ENCODE data around the gene RBPJ. TPM values are rescaled to one million over a fixed set of nuclear protein-coding genes. Genes with fewer than 3 reads are reported as not detected.
"Not testable (repeated sequence)": the region's sequence is repeated elsewhere in the genome, so short reads cannot be mapped to it uniquely, and the experiment has no call there.

The RBPJ gene
- polyA plus RNA-seq, 3 donors: 70.1 to 80.4 (median 74.2) TPM

DNA sequence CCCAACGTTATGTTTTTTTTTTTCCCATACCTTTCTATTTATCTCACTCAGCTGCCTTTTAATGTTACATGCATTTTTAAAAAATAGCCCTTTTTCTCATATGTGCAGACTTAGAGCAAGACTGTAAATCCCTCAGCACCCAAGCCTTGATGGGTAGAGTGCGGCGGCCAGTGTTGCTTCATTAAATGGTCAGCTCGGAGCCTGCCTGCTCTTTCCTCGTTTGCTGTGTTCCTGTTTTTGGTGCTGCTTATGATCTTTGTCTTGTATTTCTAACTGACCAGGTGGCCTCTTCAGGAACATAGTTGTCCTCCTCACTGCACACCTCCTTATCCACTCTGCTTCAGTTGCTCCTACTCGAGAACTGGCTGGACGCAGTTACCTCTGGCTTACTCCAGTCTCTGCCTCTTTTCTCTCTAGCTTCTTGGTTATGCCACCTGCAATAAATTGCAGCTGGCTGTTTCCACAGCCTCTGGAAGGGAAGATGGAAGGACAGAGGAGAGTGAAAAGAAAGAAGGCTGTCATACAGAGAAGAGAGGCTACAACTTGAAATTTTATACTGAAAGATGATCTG, 10.7 kb downstream of the RBPJ start:
- no peak for DNase-seq (ENCODE audit: low read depth in 3 of 3, low spot score in 2 of 3)

DNA sequence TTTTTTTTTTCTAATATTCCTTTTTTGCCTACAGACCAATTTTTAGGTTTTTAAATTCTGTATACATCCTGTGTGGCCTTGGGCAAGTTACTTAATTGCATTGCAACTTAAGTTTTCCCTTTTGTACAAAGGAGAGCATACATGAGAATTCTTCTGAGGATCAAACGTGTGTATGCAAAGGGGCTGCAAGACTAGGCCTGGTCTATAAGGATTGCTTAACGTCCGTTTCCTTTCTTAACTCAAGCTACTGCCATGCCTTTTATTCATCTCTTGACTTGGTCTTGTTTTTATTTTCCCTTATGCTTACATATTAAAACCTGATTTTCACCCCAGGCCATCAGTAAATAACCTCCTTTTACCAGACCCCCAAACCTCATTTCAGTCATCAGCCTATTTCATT, 13.6 kb downstream of the RBPJ start:
- no peak for DNase-seq (ENCODE audit: low read depth in 3 of 3, low spot score in 2 of 3)

DNA sequence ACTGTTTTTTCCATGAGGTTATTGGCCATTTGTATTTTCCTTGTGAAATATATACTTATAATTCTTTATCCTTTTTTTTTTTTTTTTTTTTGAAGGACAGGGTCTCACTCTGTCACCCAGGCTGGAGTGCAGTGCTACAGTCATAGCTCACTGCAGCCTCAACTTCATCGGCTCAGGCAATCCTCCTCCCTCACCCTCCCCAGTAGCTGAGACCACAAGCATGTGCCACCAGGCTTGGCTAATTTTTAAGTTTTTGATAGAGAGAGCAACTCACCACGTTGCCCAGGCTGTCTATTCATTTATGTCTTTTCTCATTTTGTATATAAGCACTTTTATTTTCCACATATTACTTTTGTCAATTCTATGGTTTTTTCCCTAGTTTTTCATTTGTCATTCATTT, 16.8 kb downstream of the RBPJ start:
- DNase-seq (ENCODE audit: low read depth in 3 of 3, low spot score in 2 of 3): no peak

DNA sequence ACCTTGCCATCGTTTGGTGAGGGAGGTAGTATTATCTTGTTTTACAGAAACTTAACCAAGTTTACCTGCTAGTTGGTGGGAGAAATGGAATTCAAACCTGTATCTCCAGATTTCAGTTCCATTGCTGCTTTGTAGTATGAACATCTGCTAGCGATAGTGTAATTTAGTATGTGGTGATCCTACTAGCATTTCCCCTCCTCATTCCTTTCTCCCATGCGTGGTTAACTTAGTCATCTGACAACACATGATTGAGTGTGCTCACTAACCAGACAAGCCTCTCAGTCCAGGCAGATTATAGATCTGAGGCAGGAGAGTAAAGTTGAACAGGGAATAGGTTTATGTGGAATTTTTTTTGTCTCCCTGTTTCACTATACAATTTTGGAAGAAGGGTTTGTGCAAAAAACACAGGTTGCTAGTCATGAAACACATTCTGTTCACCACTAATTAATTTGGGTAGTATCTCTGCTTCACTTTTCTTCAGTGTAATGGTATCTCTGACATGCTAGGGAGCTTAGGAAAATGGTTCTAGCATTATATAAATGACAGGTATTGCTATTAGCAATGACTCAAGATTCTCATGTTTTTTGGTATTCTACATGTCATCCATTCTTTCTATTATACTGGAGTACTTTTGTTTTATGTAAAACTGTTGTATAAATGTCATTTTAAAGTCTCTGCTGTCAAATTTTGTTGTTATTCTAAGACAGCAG, 21.7 kb downstream of the RBPJ start:
- no peak for DNase-seq (ENCODE audit: low read depth in 3 of 3, low spot score in 2 of 3)

DNA sequence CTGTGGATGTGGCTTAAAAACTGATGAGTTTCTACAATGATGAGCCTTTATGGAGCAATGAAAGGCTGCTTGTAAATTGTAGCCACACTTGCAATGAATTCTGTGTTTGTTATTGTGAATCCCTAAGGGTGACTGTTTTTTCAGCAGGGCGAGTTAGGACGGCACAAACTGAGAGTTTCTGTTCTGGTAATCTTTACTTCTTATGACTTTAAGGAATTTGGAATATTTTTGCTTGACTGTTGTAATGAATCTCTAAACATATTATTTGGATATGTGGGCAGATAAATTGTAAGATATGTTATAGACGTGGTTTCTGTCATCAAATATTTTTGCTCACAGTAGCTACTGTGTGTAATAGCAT, 22.2 kb downstream of the RBPJ start:
- no peak for DNase-seq (ENCODE audit: low read depth in 3 of 3, low spot score in 2 of 3)

DNA sequence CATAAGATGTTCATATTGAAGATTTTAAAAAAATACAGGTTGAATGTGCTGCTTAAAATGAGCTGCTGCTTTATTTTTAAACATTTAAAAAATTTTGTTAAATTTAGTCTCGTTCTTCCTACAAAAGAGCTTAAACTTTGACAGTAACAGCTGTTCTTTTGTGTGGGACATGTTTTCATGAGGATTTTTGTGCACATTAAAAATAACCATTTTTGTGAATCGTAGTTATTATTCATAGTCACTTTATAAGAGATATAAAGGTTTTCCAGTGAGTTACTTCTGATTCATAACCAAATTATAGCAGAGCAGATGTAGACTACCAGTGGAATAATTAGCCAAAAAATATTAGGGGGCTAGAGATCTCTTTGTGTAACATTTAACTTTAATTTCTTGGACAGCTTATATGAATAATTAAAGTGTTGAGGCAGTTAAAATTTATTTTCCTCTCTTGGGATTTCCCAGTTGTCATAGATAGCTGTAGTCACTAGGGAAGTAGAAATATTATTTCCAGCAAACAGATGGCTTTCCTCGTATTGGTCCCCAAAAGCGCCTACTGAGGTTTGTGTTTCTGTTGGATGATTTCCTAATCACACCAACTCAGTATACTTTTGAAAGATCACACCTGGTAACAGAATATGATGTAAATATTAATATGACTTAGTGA, 24.2 kb downstream of the RBPJ start:
- no peak for DNase-seq (ENCODE audit: low read depth in 3 of 3, low spot score in 2 of 3)

DNA sequence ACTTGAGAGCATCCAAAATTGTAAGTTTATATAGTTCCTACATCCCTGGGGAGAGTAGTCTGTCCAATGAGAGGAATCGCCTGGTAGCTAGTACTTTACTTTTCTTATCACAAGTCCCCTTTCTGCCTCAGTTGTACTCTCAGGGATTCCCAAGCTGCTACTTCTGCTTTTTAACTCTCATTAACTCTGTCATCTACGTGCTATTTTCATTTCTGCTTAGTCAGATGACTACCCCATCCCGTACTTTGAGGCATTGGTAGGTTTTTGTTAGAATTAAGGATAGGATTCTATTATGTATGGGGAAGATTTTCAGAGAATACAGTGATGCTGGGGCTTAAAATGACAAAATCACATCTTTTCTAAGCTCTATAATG, 24.7 kb downstream of the RBPJ start:
- no peak for DNase-seq (ENCODE audit: low read depth in 3 of 3, low spot score in 2 of 3)

DNA sequence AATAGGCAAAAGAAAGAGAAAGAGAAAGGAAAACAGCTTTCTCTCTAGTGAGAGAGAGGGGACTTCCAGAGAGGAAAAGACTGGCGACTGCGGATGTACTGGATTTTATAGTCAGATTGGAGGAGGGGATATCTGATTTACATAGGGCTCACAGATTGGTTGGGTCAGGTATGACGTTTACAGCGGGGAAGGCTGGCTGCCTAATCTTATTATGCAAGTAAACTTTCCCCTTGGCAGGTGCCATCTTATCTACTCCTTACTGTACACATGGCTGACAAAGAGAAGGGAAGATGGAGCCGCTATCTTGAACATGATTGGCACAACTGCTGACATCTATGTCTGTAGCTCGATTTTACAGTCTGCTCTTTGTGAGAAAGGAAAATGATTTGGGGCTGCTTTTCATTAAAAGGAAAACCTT, 25.4 kb downstream of the RBPJ start:
- DNase-seq (ENCODE audit: low read depth in 3 of 3, low spot score in 2 of 3): no peak

DNA sequence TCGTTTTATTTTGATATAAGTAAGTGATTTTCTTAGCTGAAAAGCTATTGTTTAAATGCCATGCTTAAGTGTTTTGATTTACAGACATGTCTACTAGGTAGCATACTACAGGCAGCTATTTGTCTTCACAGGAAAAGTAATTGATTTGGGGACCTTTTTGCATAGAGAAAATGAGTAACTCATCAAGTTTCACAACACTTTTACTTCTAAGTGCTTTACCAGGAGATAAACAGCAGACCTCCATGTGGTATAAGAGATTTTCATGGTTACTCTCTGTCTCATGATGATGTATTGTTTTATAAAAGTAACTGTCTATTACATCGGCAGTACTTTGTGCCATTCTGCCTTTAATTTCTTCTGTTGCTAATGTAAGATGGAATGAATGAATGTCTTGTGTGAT, 28.7 kb downstream of the RBPJ start:
- DNase-seq (ENCODE audit: low read depth in 3 of 3, low spot score in 2 of 3): no peak

DNA sequence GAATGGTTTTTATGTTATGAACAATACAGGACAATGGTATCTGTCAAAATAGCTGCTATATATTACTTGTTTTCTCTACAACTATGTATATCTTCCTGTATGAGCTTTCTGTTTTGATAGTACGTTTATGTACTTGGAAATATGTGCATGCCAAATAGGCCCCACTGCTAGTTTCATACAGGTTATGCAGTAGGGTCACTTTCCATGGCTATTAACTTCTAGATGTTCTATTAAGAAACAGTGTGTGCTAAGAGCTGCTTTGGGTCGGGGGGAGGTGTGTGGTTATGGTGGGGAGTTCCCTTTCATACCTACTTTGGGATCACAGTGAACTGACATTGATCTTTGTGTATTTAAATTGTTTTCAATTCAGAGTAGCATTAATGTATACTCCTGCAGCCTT, 30.9 kb downstream of the RBPJ start:
- no peak for DNase-seq (ENCODE audit: low read depth in 3 of 3, low spot score in 2 of 3)

DNA sequence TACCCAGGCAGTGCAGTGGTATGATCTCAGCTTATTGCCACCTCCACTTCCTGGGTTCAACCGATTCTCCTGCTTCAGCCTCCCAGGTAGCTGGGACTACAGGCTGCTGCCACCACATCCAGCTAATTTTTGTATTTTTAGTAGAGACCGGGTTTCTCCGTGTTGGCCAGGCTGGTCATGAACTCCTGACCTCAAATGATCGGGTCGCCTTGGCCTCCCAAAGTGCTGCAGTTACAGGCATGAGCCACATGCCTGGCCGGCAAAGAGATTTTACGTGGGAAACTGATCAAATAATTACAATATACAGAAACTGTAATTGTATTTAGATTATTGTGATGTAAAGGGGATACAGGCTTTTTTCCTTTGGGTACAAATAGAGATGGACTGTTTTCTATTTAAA, 33.7 kb downstream of the RBPJ start:
- no peak for DNase-seq (ENCODE audit: low read depth in 3 of 3, low spot score in 2 of 3)

DNA sequence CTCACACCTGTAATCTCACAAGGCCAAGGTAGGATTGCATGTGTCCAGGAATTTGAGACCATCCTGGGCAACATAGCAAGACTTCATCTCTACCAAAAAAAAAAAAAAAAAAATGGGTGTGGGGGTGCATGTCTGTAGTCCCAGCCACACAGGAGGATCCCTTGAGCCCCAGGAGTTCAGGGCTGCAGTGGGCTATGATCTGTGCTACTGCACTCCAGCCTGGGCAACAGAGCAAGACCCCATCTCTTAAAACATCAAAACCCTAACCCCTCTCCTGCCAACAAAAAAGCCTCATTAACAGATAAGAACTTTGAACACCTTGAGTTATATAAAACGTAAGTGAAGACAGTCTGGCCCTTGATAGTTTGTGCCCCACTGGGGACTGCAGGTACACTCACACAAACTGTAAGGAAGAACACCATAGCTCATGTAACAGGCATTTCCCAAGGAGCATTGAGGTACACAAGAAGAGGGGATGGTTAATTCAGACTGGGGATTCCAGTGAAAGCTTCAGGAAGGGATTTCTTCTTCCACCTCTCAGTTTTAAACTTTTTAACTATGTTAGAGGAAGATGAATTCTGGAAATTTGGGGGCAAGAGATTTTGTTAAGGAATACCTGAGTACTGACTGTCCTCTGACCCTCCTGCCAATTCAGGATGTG, 34.7 kb downstream of the RBPJ start:
- no peak for DNase-seq (ENCODE audit: low read depth in 3 of 3, low spot score in 2 of 3)

DNA sequence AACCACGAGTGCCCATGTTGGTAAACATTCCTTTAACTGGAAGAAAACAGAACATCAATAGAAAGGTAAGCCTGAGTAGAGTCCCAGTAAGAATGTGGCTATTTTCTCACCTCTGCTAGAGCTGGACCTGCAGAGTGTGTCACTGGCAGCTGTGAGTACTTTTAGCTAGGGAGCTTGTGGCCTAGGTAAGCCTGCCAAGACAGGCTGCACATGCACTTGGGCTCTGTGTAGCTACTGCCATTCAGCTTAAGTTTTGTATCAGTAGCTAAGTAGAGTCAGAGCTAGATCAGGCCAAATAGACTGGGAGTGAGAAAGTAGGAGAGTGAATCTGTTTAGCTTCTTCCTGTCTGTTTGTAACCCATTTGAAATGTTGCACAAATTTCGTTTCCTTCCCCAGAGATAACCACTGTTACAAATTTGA, 35.3 kb downstream of the RBPJ start:
- DNase-seq (ENCODE audit: low read depth in 3 of 3, low spot score in 2 of 3): no peak

DNA sequence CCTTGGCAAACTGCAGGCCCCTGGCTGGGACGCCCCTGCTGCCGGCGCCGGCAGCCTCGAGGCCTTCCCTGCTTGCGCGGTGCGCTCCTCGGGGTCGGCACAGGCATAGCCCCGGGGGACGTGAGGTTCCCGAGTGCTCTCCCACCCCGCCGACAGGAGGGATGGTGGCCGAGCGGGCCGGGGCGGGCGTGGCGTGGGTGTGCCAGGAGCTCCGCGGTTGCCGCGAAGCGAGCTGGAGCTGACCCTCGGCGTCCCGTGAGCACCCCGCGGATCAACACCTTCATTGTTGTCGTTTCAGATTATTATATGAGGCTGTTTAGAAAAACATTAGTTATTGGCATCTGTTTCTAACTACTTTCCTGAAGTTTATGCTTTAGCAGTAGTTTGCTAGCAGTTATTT, 38.7 kb downstream of the RBPJ start:
- not testable (repeated sequence) for DNase-seq (ENCODE audit: low read depth in 3 of 3, low spot score in 2 of 3)

DNA sequence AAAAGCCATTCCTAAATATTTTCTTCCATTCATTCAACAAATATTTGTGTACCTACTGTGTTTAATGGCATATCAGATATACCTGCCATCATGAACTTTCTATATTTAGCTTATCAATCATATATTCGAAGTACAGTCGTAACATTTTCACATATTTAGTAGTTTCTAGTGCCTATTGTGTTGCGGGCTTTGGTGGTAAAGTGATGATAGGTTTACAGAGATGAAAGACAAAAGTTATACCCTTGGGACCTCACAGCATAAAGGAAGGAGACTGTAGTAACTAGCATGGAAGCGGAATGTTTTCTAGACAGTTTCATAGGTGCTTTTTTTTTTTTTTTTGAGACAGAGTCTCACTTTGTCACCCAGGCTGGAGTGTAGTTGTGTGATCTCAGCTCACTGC, 39.5 kb downstream of the RBPJ start:
- DNase-seq (ENCODE audit: low read depth in 3 of 3, low spot score in 2 of 3): no peak

DNA sequence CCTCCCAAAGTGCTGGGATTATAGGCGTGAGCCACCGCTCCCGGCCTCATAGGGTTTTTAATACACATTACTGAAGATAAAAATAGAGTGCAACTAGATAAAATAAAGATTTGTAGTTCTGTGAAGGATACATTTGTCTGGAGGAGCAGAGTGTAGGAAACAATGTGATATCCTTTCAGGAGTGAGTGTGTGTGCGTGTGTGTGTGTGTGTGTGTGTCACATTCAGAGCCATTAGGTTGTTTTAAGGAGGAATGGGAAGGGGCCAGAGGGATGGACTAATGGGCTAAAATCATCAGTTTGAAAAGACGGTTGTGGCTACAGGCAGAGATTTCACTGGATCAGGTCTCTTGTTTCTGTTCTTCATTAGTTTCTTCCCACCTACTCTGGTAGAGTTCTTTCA, 40.0 kb downstream of the RBPJ start:
- no peak for DNase-seq (ENCODE audit: low read depth in 3 of 3, low spot score in 2 of 3)

DNA sequence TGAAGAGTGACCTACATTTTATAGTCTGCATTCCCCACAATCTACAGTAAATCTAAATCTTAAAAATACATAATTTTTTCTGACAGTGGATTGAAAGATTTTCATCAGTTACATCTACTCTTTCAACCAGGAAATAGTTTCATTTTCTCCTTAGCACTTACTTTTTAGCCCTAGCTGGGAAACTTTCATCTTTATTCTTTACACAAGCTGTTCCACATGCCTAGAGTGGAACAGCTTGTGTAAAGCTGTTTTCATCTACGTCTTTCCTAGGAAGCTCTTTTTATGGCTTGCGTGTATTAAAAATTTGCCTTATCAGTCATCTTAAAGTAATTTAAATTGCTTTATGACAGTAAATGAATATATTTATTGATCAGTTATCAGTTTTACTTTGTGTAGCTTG, 40.5 kb downstream of the RBPJ start:
- no peak for DNase-seq (ENCODE audit: low read depth in 3 of 3, low spot score in 2 of 3)

DNA sequence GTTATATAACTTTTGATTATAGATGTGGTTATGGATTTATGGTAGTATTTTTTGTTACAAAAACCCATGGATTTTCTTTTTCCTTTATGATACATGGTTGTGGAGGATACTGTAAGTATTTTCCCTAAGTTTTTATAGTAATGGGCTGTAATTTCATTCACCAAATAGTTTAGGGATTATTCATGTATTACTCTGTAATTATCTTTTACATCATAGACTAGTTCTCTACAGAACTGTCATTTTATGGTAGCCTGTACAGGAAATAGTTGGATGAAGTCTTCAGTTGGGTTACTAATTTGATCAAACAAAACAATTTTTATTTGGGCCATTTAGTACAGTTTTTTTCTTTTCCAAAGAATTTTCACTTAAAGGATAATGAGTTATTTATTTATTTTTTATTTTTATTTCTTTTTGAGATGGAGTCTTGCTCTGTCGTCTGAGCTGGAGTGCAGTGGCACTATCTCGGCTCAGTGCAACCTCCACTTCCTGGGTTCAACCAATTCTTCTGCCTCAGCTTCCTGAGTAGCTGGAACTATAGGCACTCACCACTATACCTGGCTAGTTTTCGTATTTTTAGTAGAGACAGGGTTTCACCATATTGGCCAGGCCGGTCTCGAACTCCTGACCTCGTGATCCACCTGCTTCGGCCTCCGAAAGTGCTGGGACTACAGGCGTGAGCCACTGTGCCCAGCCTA, 42.1 kb downstream of the RBPJ start:
- DNase-seq (ENCODE audit: low read depth in 3 of 3, low spot score in 2 of 3): no peak

DNA sequence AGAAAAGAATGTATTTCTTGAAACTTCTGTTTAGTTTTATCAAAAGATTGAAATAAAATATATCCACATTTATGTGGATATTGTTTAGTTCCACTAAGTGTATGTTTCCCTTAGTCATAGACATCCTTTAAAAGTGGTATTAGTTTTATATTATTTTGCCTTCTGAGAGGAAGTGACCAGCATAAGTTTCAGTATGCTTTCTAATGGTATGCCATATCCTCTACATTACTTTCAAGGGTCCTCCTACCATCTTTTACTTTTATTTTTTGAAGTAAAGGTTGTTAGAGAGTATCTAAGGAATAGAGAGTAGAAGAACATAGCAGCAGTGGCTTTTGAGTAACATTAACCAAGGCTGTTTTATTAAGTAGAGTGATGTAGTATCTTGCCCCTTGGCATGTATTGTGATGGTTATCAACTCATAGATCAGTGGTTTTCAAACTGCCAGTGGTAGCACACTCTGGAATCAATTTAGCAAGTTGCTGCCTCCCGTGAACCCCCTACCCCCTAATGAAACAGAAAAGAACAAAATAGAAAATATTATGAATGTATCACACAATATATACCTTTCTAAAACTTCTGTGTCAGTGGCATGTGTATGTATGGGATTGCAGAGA, 44.8 kb downstream of the RBPJ start:
- DNase-seq (ENCODE audit: low read depth in 3 of 3, low spot score in 2 of 3): no peak

DNA sequence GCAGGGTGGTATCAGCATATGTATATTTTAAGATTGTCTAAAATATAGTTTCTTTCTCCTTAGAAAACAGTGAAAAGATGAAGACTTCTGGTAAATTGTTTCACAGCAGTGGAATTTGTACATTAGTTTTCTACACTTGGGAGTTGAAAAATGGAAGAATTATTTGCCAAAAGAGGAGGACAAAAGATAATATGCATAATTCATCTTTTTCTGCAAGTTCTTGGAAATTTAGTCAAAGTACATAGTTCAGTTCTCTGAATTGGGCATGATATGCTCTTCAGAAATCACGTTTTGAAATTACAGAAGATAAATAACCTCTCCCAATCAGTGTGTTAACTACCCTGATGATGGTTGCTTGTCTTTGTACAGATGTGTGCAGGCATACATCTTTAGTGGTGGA, 47.0 kb downstream of the RBPJ start:
- no peak for DNase-seq (ENCODE audit: low read depth in 3 of 3, low spot score in 2 of 3)

DNA sequence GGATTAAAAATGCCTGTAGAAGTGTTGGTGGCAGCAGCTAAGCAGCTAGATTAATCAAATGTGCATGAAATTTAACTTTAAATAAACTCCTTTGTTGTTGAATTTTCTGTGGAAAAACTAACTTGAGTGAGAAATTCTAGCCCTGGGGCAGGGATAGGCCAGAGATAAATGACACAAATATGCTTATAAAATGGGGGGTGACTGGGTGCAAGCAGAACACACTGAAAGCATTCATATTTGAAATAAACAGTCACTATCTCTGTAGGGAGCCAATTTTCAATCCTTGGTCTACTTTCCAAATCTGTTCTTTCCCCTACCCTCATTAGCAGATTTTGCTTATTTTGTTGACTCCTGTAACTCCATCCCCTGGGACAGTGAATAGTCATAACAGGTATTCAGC, 47.9 kb downstream of the RBPJ start:
- no peak for DNase-seq (ENCODE audit: low read depth in 3 of 3, low spot score in 2 of 3)

Data from right renal cortex interstitium (tissue), 3 donors.